PC-3 (cell line): ENCODE results near the gene NAV2. TPM values are rescaled to one million over a fixed set of nuclear protein-coding genes. Genes with fewer than 3 reads are reported as not detected.

Experiments used
- ATAC-seq: fragments of 200-7000 bp; cut with Tn5 transposase; 2 replicates; pipeline ENCODE4 v1.9.1; 2020; ENCODE audit warnings: mild to moderate bottlenecking, moderate library complexity
- BruUV-seq: library from RNA; stranded (reverse); fragments of 400-500 nt; replicated peaks from 2 replicates; lab custom pipeline; 2021; lab: Mats Ljungman, UMichigan
- CTCF ChIA-PET: fragments of 300-600 bp; sonication (Branson Sonifier 250); formaldehyde crosslinking; loops from one replicate; lab custom pipeline; 2022; ENCODE audit warnings: antibody characterized with exemption; lab: Charles Lee
- POLR2A ChIA-PET: fragments of 300-600 bp; sonication (Branson Sonifier 250); formaldehyde crosslinking; loops from one replicate; lab custom pipeline; 2022; ENCODE audit warnings: antibody characterized with exemption; ENCODE audit not compliant: unreplicated experiment; lab: Charles Lee
- DNase-seq: peaks from one replicate; pipeline ENCODE4 v3.0.0-alpha.2; 2015
- H2AFZ ChIP-seq: fragments of 300-600 bp; sonication (generic); 2 replicates; pipeline ENCODE4 v1.6.0; 2016; ENCODE audit warnings: antibody characterized with exemption, low read length
- H3F3A ChIP-seq: fragments of 300-600 bp; sonication (generic); one replicate; pipeline ENCODE4 v1.6.0; 2017; ENCODE audit warnings: antibody characterized with exemption, low read length, control low read depth, mild to moderate bottlenecking; ENCODE audit not compliant: unreplicated experiment
- H3K27ac ChIP-seq: fragments of 300-600 bp; sonication (generic); 2 replicates; pipeline ENCODE4 v1.5.1; 2016; ENCODE audit warnings: mild to moderate bottlenecking, low read length
- H3K27me3 ChIP-seq: fragments of 300-600 bp; sonication (generic); 2 replicates; pipeline ENCODE4 v1.6.1; 2016; ENCODE audit warnings: low read length, mixed read lengths
- H3K36me3 ChIP-seq: fragments of 300-600 bp; sonication (generic); 2 replicates; pipeline ENCODE4 v1.6.1; 2016; ENCODE audit warnings: low read depth, mixed run types, low read length, mixed read lengths
- H3K4me1 ChIP-seq: fragments of 300-600 bp; sonication (generic); 2 replicates; pipeline ENCODE4 v1.5.1; 2016; ENCODE audit warnings: low read length; ENCODE audit not compliant: insufficient read depth
- H3K4me2 ChIP-seq: fragments of 300-600 bp; sonication (generic); 2 replicates; pipeline ENCODE4 v1.6.0; 2016; ENCODE audit warnings: low read length
- H3K4me3 ChIP-seq: fragments of 300-600 bp; sonication (generic); 2 replicates; pipeline ENCODE4 v1.5.1; 2016; ENCODE audit warnings: mild to moderate bottlenecking, low read length, mixed read lengths
- H3K79me2 ChIP-seq: fragments of 300-600 bp; sonication (generic); 2 replicates; pipeline ENCODE4 v1.6.1; 2017; ENCODE audit warnings: low read length, mixed read lengths
- H3K9ac ChIP-seq: fragments of 300-600 bp; sonication (generic); 2 replicates; pipeline ENCODE4 v1.6.0; 2016; ENCODE audit warnings: mild to moderate bottlenecking, low read length
- H3K9me2 ChIP-seq: fragments of 300-600 bp; sonication (generic); replicated peaks from 2 replicates; pipeline ENCODE4 v1.6.1; 2016; ENCODE audit warnings: mixed run types, low read length, mixed read lengths
- H3K9me3 ChIP-seq: fragments of 300-600 bp; sonication (generic); 2 replicates; pipeline ENCODE4 v1.6.1; 2016; ENCODE audit warnings: low read length, mixed read lengths
- H4K20me1 ChIP-seq: fragments of 300-600 bp; sonication (generic); 2 replicates; pipeline ENCODE4 v1.6.1; 2016; ENCODE audit warnings: low read length, mixed read lengths
- CTCF ChIP-seq: fragments of 300-600 bp; sonication (generic); conservative IDR thresholded peaks from 2 replicates; pipeline ENCODE4 v1.5.1; 2017; ENCODE audit warnings: antibody characterized with exemption, low read depth, mild to moderate bottlenecking, low read length
- EZH2 ChIP-seq: fragments of 300-600 bp; sonication (generic); IDR thresholded peaks from one replicate; pipeline ENCODE4 v1.6.1; 2017; ENCODE audit warnings: antibody characterized with exemption, mild to moderate bottlenecking, low read length; ENCODE audit not compliant: unreplicated experiment
- EZH2phosphoT487 ChIP-seq: fragments of 300-600 bp; sonication (generic); IDR thresholded peaks from 2 replicates; pipeline ENCODE4 v1.6.1; 2018; ENCODE audit warnings: mild to moderate bottlenecking, antibody characterized with exemption, low read length, borderline replicate concordance
- intact Hi-C: fragments of 100-400 bp; cut with micrococcal nuclease; formaldehyde crosslinking; loops from 2 replicates; pipeline ENCODE4 v1.9.0; 2023
- total RNA-seq: library from RNA; depleted of rRNA; stranded (reverse); fragments of >200 nt; gene quantifications from 2 replicates; pipeline ENCODE4 v1.2.3, GENCODE V29; 2014

NAV2 gene
- total RNA-seq, 1 experiment from 2014 or later, result 10.4 TPM

GRCh38 chr11:19739872-19740271 is 27.2 kb downstream of the NAV2 start:
- POLR2A ChIA-PET, result no interaction called here
- CTCF ChIA-PET, result interaction anchor here (0.6 kb wide), 2 partner anchors 24 to 163 kb away, joined by 3 to 6 read pairs; no protein-coding TSS in a partner anchor
- Histone ChIP-seq H3K4me1 (0 out of 2 replicates have a peak, but pooled peaks cover 10% of the 10 kb centered on the region), H3K79me2 (peaks cover 53% of the 10 kb centered on the region), H3K36me3 (no peaks in the 10 kb centered on the region), H2AFZ (no peak overlapping the region), H3K27me3 (no peaks in the 10 kb centered on the region), H3K27ac (no peak overlapping the region), H3K9me3 (no peaks in the 10 kb centered on the region), H4K20me1 (no peaks in the 10 kb centered on the region), H3K4me3 (no peak overlapping the region), H3K4me2 (no peak overlapping the region), H3F3A (no peaks in the 10 kb centered on the region), H3K9ac (no peak overlapping the region), H3K9me2 (no peaks in the 10 kb centered on the region)
- peak; percentile 7; the same call in 1 of the 2 replicates for ATAC-seq
- intact Hi-C loops, result loop anchor here (5.0 to 10.0 kb wide), 3 partner anchors 78 to 495 kb away; partner anchors contain the start of gene E2F8
- TF ChIP-seq EZH2, result no peak
- peak; percentile 37 for TF ChIP-seq CTCF
- TF ChIP-seq EZH2phosphoT487, result no peak
- BruUV-seq, result no TSS peak
- DNase-seq, result no peak

DNA sequence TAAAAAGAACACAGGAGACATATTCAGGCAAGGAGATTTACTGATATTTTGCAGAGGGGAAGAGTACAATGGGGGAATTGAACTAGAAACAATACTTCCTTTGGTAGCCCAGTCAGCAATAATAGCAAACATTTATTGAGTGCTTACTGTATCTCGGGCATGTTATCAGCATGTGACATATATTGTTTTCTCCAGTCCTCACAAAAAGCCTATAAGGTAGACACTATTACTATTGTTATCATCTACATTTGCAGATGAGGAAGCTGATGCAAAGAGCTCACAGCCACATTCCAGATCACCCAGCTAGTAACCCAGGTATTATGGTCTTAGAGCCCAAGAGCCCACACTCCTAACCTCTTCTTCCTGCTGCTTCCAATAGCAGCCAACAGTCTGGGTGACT is 27.9 kb downstream of the NAV2 start:
- ChIA-PET CTCF (no interaction called here), POLR2A (no interaction called here)
- no peak overlapping the region for H2AFZ ChIP-seq
- H3K4me3 ChIP-seq, result no peak overlapping the region
- TF ChIP-seq EZH2 (no peak), EZH2phosphoT487 (no peak), CTCF (no peak)
- no peaks in the 10 kb centered on the region for H3K27me3 ChIP-seq
- no peaks in the 10 kb centered on the region for H4K20me1 ChIP-seq
- no TSS peak for BruUV-seq
- no peak overlapping the region for H3K27ac ChIP-seq
- H3K4me1 ChIP-seq, result 0 out of 2 replicates have a peak, but pooled peaks cover 10% of the 10 kb centered on the region
- H3K36me3 ChIP-seq, result no peaks in the 10 kb centered on the region
- ATAC-seq, result no peak
- intact Hi-C loops, result loop anchor here (5.0 to 10.0 kb wide), 3 partner anchors 78 to 496 kb away; partner anchors contain the start of gene E2F8
- DNase-seq, result no peak
- H3K79me2 ChIP-seq, result peaks cover 47% of the 10 kb centered on the region
- no peaks in the 10 kb centered on the region for H3K9me2 ChIP-seq
- H3K9ac ChIP-seq, result no peak overlapping the region
- no peak overlapping the region for H3K4me2 ChIP-seq
- no peaks in the 10 kb centered on the region for H3K9me3 ChIP-seq
- H3F3A ChIP-seq, result no peaks in the 10 kb centered on the region

DNA sequence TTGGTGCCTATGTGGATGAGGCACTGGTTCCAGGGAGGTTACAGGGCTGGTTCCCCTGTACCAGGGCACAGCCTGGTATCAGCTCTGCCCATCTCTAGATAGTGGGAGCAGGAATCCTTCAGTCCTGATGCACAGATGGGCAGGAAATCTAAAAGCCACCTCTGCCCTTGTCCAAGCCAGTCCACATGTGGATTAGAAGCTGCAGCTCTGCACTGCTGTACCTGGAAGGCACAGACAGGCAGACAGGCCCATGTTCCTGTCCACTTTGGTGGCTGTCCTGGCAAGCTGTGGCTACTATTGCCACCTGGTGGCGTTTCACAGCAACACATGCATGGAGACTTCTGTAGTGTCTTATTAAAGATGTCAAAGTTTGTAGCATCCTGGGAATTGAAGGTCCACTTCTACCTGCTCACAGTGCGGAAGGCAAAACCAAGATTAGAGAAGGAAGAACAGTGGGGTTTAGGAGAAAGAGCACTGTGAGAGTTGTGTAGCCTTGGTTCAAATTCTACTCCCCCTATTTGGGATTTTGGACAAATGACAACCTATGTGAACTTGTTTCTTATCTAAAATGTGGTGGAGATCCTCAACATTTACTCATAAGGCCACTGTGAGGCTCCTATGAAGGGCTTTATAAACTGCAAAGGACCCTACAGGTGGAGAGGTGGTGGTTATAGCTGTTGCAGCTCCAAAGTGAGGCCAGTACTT is 30.1 kb downstream of the NAV2 start:
- ChIA-PET CTCF (interaction anchor here (0.8 to 1.8 kb wide), 5 partner anchors 85 to 185 kb away, joined by 3 to 15 read pairs (median 4); no protein-coding TSS in a partner anchor), POLR2A (no interaction called here)
- peak; percentile 88 for ATAC-seq
- Histone ChIP-seq H3K27ac (no peak overlapping the region), H2AFZ (no peak overlapping the region), H3K9me3 (no peaks in the 10 kb centered on the region), H4K20me1 (no peaks in the 10 kb centered on the region), H3K36me3 (no peaks in the 10 kb centered on the region), H3K79me2 (peaks cover 31% of the 10 kb centered on the region), H3F3A (no peaks in the 10 kb centered on the region), H3K4me2 (no peak overlapping the region), H3K9ac (no peak overlapping the region), H3K4me3 (no peak overlapping the region), H3K4me1 (0 out of 2 replicates have a peak, but pooled peaks cover 10% of the 10 kb centered on the region), H3K27me3 (no peaks in the 10 kb centered on the region), H3K9me2 (no peaks in the 10 kb centered on the region)
- intact Hi-C loops, result loop anchor here (1.0 to 10.0 kb wide), 8 partner anchors 28 to 498 kb away; partner anchors contain the start of gene E2F8
- no TSS peak for BruUV-seq
- no peak for TF ChIP-seq EZH2
- TF ChIP-seq CTCF, result peak; percentile 88
- DNase-seq, result peak; percentile 88
